Panc1 (cell line): Measurements from ENCODE around the gene CD9. TPM values are rescaled to one million over a fixed set of nuclear protein-coding genes. Genes with fewer than 3 reads are reported as not detected.

Experiments
- ATAC-seq: fragments of 200-7000 bp; cut with Tn5 transposase; 2 replicates; pipeline ENCODE4 v1.9.1; 2020; ENCODE audit warnings: mild to moderate bottlenecking, moderate library complexity
- BruUV-seq: library from RNA; stranded (reverse); fragments of 400-500 nt; replicated peaks from 2 replicates; lab custom pipeline; 2021; lab: Mats Ljungman, UMichigan
- CTCF ChIA-PET: fragments of 300-600 bp; sonication (Branson Sonifier 250); formaldehyde crosslinking; loops from one replicate; lab custom pipeline; 2022; ENCODE audit warnings: antibody characterized with exemption; lab: Charles Lee
- POLR2A ChIA-PET: fragments of 300-600 bp; sonication (Branson Sonifier 250); formaldehyde crosslinking; loops from one replicate; lab custom pipeline; 2022; ENCODE audit warnings: antibody characterized with exemption; lab: Charles Lee
- DNase-seq: peaks from one replicate; pipeline ENCODE4 v3.0.0-alpha.2; 2010; ENCODE audit warnings: low read depth, low spot score
- H3K27ac ChIP-seq: 2 replicates; pipeline ENCODE4 v1.5.1; 2011; ENCODE audit warnings: mild to moderate bottlenecking, low read length, inconsistent platforms
- H3K27me3 ChIP-seq: fragments of 200-500 bp; sonication (Bioruptor generic); 2 replicates; pipeline ENCODE4 v1.6.0; 2014; ENCODE audit warnings: low read length, inconsistent platforms; ENCODE audit not compliant: control insufficient read depth, insufficient read depth
- H3K36me3 ChIP-seq: fragments of 200-500 bp; sonication (Bioruptor generic); 2 replicates; pipeline ENCODE4 v1.5.1; 2014; ENCODE audit warnings: inconsistent platforms, mild to moderate bottlenecking, low read length, moderate library complexity; ENCODE audit not compliant: control insufficient read depth, insufficient read depth
- H3K4me1 ChIP-seq: 2 replicates; pipeline ENCODE4 v1.5.1; 2011; ENCODE audit warnings: inconsistent platforms, mild to moderate bottlenecking, low read length, moderate library complexity; ENCODE audit not compliant: control insufficient read depth, insufficient read depth
- H3K4me3 ChIP-seq, 2 experiments: 2 replicates each; pipeline ENCODE4 v1.5.1; 2011 to 2012; ENCODE audit warnings: low read depth in 2 of 2, low read length in 2 of 2, mild to moderate bottlenecking in 2 of 2, inconsistent platforms in 1 of 2, moderate library complexity in 1 of 2
- H3K9me3 ChIP-seq: fragments of 200-500 bp; sonication (Bioruptor generic); 2 replicates; pipeline ENCODE4 v1.5.1; 2014; ENCODE audit warnings: low read depth, mild to moderate bottlenecking, inconsistent platforms, low read length, moderate library complexity; ENCODE audit not compliant: control insufficient read depth, insufficient read depth
- POLR2AphosphoS5 ChIP-seq: IDR thresholded peaks from 2 replicates; pipeline ENCODE4 v1.6.1; 2012; ENCODE audit warnings: mild to moderate bottlenecking, low read depth, low read length, moderate library complexity
- REST ChIP-seq, 2 experiments: IDR thresholded peaks; 2 replicates each; pipeline ENCODE4 v1.6.1; 2011 to 2012; ENCODE audit warnings: low read depth in 2 of 2, control low read depth in 1 of 2, low read length in 1 of 2, mild to moderate bottlenecking in 1 of 2, moderate library complexity in 1 of 2; ENCODE audit not compliant: insufficient read depth in 1 of 2
- SIN3A ChIP-seq: IDR thresholded peaks from 2 replicates; pipeline ENCODE4 v1.6.1; 2012; ENCODE audit warnings: low read depth, mild to moderate bottlenecking, low read length, moderate library complexity, borderline replicate concordance; ENCODE audit not compliant: insufficient read depth
- TCF7L2 ChIP-seq: IDR thresholded peaks from 2 replicates; pipeline ENCODE4 v1.6.1; 2011; ENCODE audit warnings: mild to moderate bottlenecking, low read depth, low read length, inconsistent platforms
- in situ Hi-C: cut with HindIII; loops from 2 replicates; pipeline ENCODE4 v1.10.0; 2016; ENCODE audit warnings: low sequenced_read_pairs, low pct_unique_long_range_greater_than_20kb
- intact Hi-C: fragments of 100-400 bp; cut with micrococcal nuclease; formaldehyde crosslinking; loops from one replicate; pipeline ENCODE4 v1.10.0; 2022; ENCODE audit not compliant: unreplicated experiment
- total RNA-seq: library from RNA; stranded (reverse); gene quantifications from one replicate; pipeline ENCODE4 v1.2.1, GENCODE V29; 2021; ENCODE audit not compliant: unreplicated experiment
- TF ChIP-seq, protein P1 (sequence below): fragments of 450-650 bp; IDR thresholded peaks from 2 replicates; pipeline ENCODE4 v1.5.1; 2017; ENCODE audit warnings: mild to moderate bottlenecking

The CD9 gene
- total RNA-seq, 1 experiment from 2014 or later = 103 TPM

GRCh38 chr12:6273541-6274230 lies 73.5 kb downstream of the CD9 start:
- CTCF ChIA-PET = interaction anchor here (0.5 to 1.4 kb wide), 2 partner anchors 78 to 87 kb away, joined by 5 to 6 read pairs; no protein-coding TSS in a partner anchor
- H3K9me3 ChIP-seq = no peaks in the 10 kb centered on the region
- no peaks in the 10 kb centered on the region for H3K36me3 ChIP-seq
- BruUV-seq = no TSS peak
- POLR2A ChIA-PET = no interaction called here
- TF ChIP-seq, protein P1, sequence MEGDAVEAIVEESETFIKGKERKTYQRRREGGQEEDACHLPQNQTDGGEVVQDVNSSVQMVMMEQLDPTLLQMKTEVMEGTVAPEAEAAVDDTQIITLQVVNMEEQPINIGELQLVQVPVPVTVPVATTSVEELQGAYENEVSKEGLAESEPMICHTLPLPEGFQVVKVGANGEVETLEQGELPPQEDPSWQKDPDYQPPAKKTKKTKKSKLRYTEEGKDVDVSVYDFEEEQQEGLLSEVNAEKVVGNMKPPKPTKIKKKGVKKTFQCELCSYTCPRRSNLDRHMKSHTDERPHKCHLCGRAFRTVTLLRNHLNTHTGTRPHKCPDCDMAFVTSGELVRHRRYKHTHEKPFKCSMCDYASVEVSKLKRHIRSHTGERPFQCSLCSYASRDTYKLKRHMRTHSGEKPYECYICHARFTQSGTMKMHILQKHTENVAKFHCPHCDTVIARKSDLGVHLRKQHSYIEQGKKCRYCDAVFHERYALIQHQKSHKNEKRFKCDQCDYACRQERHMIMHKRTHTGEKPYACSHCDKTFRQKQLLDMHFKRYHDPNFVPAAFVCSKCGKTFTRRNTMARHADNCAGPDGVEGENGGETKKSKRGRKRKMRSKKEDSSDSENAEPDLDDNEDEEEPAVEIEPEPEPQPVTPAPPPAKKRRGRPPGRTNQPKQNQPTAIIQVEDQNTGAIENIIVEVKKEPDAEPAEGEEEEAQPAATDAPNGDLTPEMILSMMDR = no peak
- TF ChIP-seq SIN3A = no peak
- no peak for TF ChIP-seq REST (IDR thresholded peaks at IDR 0.05; ENCODE audit: insufficient read depth in 1 of 2, low read depth in 2 of 2, low read length in 1 of 2)
- TF ChIP-seq TCF7L2 = no peak
- TF ChIP-seq POLR2AphosphoS5 = no peak
- no peak for DNase-seq
- H3K27me3 ChIP-seq = no peaks in the 10 kb centered on the region
- intact Hi-C loops = no loop called here
- no peak overlapping the region for H3K4me3 ChIP-seq
- H3K4me1 ChIP-seq = peaks cover 4% of the 10 kb centered on the region
- in situ Hi-C loops = no loop called here
- no peak overlapping the region for H3K27ac ChIP-seq
- no peak for ATAC-seq

DNA sequence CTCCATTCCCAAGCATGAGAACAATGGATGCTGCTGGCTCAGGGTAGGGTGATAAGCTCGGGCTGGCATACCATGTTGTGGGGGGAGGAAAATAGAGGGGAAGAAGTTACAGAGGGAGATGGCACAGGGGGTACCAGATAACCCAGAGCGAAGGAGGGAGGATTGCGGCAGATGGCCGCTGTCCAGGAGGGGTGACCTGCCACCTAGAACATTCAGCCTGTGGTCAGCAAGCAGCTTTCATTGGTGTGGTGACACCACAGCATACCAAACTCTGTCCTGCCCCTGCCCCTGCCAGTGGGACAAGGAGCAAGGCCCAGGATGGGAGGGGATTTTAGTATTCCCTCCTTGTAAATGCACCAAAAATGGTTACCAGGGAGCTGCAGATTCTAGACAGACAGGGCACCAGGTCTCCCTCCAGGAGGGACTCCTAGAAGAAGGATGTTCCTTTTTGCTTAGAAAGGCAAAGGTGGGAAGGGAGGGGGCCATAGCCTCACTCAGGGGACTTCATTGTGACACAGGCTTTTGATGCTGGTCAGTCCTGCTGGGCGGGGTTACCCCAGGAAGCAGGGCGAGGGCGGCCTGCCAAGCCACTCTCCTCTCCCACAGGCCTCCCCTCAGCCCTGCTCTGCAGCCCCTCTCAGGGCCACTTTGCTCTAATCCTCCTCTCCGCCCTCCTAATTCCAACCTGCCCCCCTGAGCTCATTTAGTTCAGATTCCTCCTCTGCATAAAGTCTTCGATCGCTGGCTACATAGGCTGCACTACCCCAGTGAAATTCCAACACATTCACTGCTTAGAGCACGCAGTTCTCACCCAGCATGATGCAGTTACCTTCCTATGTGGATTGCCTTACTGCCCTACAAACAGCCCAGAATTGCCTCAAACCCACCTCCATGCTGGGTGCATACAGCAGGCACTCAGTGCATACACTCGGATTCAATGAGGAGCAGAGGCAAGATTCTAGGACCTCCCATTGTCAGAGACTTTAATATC lies 74.3 kb downstream of the CD9 start:
- ChIA-PET POLR2A (no interaction called here), CTCF (interaction anchor here (1.4 kb wide), 1 partner anchor 79 kb away, joined by 5 read pairs; no protein-coding TSS in a partner anchor)
- intact Hi-C loops (no loop called here), in situ Hi-C loops (no loop called here)
- no peaks in the 10 kb centered on the region for H3K36me3 ChIP-seq
- TF ChIP-seq REST (IDR thresholded peaks at IDR 0.05; ENCODE audit: insufficient read depth in 1 of 2, low read depth in 2 of 2, low read length in 1 of 2) (no peak), TCF7L2 (no peak), SIN3A (no peak), POLR2AphosphoS5 (no peak)
- DNase-seq (no peak), ATAC-seq (no peak)
- no peaks in the 10 kb centered on the region for H3K27me3 ChIP-seq
- no TSS peak for BruUV-seq
- peaks cover 8% of the 10 kb centered on the region for H3K4me1 ChIP-seq
- H3K9me3 ChIP-seq = no peaks in the 10 kb centered on the region
- no peak overlapping the region for H3K4me3 ChIP-seq
- no peak overlapping the region for H3K27ac ChIP-seq
